ENCODE results near the gene ARL6IP4. TPM values are rescaled to one million over a fixed set of nuclear protein-coding genes. Genes with fewer than 3 reads are reported as not detected.

ARL6IP4 gene
- total and polyA plus RNA-seq, 10 of the 15 experiments (the other 5 are each of a cell fraction or from before 2014, with no cell fraction given), result 2.5 to 320 (median 188) TPM

DNA sequence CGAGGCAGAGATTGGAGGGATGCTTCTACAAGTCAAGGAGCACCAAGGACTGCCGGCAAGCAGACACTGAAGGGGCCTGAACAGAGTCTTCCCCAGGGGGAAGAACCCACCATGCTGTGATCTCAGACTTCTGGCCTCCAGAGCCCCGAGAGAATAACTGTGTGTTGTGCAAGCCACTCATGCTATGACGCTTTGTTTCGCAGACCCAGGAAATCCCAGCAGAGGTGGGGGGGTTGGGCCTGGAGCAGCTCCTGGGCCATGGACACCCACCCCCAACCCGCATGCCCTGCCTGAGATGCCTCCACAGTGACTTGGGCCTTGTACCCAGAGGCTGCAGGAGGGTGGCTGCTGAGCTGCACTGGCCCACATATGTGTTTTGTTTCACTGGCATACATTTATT, 31.2 kb downstream of the ARL6IP4 start:
- ChIA-PET CTCF (no interaction called here), SMC1A (ENCODE audit: uncharacterized antibody, unreplicated experiment) (no interaction called here), POLR2A (no interaction called here), RAD21 (ENCODE audit: unreplicated experiment) (no interaction called here)
- WGBS (ENCODE audit: insufficient coverage, insufficient replicate concordance, low lambda C conversion rate, missing lambda C conversion rate), result 28% methylated on average over 6 of the region's 6 CpGs
- no peak overlapping the region for H3K4me2 ChIP-seq (ENCODE audit: control insufficient read depth, insufficient read depth)
- no peaks in the 10 kb centered on the region for H3K9me3 ChIP-seq (replicated peaks; ENCODE audit: control insufficient read depth, insufficient read depth, low read length)
- BruUV-seq (replicated peaks), result no TSS peak
- FAIRE-seq (no peak), ATAC-seq (no peak), DNase-seq (ENCODE audit: low read depth, low spot score) (no peak)
- H3K4me1 ChIP-seq (ENCODE audit: control insufficient read depth, insufficient read depth, low read length), result no peaks in the 10 kb centered on the region
- H3K36me3 ChIP-seq (ENCODE audit: control insufficient read depth in 2 of 2, insufficient read depth in 2 of 2, low read length in 1 of 2), result no peaks in the 10 kb centered on the region
- intact Hi-C loops (cut with micrococcal nuclease; ENCODE audit: unreplicated experiment) (no loop called here), in situ Hi-C loops (cut with MboI) (no loop called here)
- no peak overlapping the region for H2AFZ ChIP-seq (ENCODE audit: control insufficient read depth, low read depth, low read length)
- H3K27ac ChIP-seq (ENCODE audit: control insufficient read depth, insufficient read depth), result no peak overlapping the region
- peaks cover 0 to 3% of the 10 kb centered on the region in 2 experiments; a peak in 3 of 4 replicates for H3K27me3 ChIP-seq (replicated peaks in 1 of 2; ENCODE audit: control insufficient read depth in 2 of 2, insufficient read depth in 2 of 2, low read length in 1 of 2)
- H4K20me1 ChIP-seq (ENCODE audit: control insufficient read depth, insufficient read depth), result no peaks in the 10 kb centered on the region
- no peaks in the 10 kb centered on the region for H3K79me2 ChIP-seq (ENCODE audit: control insufficient read depth, insufficient read depth, low read length)
- no peak overlapping the region for H3K9ac ChIP-seq (ENCODE audit: control insufficient read depth, insufficient read depth, low read length)
- no peak overlapping the region for H3K4me3 ChIP-seq
- no peak for TF ChIP-seq SMC3 (IDR thresholded peaks at IDR 0.05; ENCODE audit: borderline replicate concordance, low read length)
- no peak for TF ChIP-seq CBX5 (IDR thresholded peaks at IDR 0.05; ENCODE audit: low read depth)
- no peak for TF ChIP-seq EGR1 (IDR thresholded peaks at IDR 0.05; ENCODE audit: borderline replicate concordance in 1 of 2, low read depth in 2 of 2, low read length in 2 of 2)
- TF ChIP-seq RAD51 (IDR thresholded peaks at IDR 0.05), result no peak
- TF ChIP-seq FOS (IDR thresholded peaks at IDR 0.05; ENCODE audit: borderline replicate concordance, extremely low read depth, insufficient read length), result no peak
- TF ChIP-seq, protein P1, sequence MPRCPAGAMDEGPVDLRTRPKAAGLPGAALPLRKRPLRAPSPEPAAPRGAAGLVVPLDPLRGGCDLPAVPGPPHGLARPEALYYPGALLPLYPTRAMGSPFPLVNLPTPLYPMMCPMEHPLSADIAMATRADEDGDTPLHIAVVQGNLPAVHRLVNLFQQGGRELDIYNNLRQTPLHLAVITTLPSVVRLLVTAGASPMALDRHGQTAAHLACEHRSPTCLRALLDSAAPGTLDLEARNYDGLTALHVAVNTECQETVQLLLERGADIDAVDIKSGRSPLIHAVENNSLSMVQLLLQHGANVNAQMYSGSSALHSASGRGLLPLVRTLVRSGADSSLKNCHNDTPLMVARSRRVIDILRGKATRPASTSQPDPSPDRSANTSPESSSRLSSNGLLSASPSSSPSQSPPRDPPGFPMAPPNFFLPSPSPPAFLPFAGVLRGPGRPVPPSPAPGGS (IDR thresholded peaks at IDR 0.05; ENCODE audit: borderline replicate concordance, insufficient read depth, low read depth, low read length, poor library complexity, severe bottlenecking), result no peak
- TF ChIP-seq DPF2 (IDR thresholded peaks at IDR 0.05), result no peak
- no peak for TF ChIP-seq HDAC2 (IDR thresholded peaks at IDR 0.05)
- TF ChIP-seq FOXM1 (IDR thresholded peaks at IDR 0.05; ENCODE audit: low read depth, low read length), result no peak
- no peak for TF ChIP-seq EED (IDR thresholded peaks at IDR 0.05; ENCODE audit: low read depth)
- TF ChIP-seq, protein P2, sequence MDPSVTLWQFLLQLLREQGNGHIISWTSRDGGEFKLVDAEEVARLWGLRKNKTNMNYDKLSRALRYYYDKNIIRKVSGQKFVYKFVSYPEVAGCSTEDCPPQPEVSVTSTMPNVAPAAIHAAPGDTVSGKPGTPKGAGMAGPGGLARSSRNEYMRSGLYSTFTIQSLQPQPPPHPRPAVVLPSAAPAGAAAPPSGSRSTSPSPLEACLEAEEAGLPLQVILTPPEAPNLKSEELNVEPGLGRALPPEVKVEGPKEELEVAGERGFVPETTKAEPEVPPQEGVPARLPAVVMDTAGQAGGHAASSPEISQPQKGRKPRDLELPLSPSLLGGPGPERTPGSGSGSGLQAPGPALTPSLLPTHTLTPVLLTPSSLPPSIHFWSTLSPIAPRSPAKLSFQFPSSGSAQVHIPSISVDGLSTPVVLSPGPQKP (IDR thresholded peaks at IDR 0.05; ENCODE audit: low read depth, low read length), result no peak
- TF ChIP-seq MYC (IDR thresholded peaks at IDR 0.05; ENCODE audit: insufficient read depth, insufficient read length, insufficient replicate concordance, low read length, severe bottlenecking), result no peak
- TF ChIP-seq, protein P3, sequence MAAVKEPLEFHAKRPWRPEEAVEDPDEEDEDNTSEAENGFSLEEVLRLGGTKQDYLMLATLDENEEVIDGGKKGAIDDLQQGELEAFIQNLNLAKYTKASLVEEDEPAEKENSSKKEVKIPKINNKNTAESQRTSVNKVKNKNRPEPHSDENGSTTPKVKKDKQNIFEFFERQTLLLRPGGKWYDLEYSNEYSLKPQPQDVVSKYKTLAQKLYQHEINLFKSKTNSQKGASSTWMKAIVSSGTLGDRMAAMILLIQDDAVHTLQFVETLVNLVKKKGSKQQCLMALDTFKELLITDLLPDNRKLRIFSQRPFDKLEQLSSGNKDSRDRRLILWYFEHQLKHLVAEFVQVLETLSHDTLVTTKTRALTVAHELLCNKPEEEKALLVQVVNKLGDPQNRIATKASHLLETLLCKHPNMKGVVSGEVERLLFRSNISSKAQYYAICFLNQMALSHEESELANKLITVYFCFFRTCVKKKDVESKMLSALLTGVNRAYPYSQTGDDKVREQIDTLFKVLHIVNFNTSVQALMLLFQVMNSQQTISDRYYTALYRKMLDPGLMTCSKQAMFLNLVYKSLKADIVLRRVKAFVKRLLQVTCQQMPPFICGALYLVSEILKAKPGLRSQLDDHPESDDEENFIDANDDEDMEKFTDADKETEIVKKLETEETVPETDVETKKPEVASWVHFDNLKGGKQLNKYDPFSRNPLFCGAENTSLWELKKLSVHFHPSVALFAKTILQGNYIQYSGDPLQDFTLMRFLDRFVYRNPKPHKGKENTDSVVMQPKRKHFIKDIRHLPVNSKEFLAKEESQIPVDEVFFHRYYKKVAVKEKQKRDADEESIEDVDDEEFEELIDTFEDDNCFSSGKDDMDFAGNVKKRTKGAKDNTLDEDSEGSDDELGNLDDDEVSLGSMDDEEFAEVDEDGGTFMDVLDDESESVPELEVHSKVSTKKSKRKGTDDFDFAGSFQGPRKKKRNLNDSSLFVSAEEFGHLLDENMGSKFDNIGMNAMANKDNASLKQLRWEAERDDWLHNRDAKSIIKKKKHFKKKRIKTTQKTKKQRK (IDR thresholded peaks at IDR 0.05; ENCODE audit: low read depth, low read length), result no peak
- TF ChIP-seq POLR2A (IDR thresholded peaks at IDR 0.05; ENCODE audit: low read depth, low read length), result no peak
- no peak for TF ChIP-seq JUND (IDR thresholded peaks at IDR 0.05; ENCODE audit: low read depth, low read length)
- no peak for TF ChIP-seq GATAD2B (conservative IDR thresholded peaks at IDR 0.05; ENCODE audit: low read depth)
- TF ChIP-seq, protein P4, sequence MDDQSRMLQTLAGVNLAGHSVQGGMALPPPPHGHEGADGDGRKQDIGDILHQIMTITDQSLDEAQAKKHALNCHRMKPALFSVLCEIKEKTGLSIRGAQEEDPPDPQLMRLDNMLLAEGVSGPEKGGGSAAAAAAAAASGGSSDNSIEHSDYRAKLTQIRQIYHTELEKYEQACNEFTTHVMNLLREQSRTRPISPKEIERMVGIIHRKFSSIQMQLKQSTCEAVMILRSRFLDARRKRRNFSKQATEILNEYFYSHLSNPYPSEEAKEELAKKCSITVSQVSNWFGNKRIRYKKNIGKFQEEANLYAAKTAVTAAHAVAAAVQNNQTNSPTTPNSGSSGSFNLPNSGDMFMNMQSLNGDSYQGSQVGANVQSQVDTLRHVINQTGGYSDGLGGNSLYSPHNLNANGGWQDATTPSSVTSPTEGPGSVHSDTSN (IDR thresholded peaks at IDR 0.05; ENCODE audit: insufficient replicate concordance, low read depth, low read length), result no peak
- no peak for TF ChIP-seq ZNF24 (IDR thresholded peaks at IDR 0.05)

Data from GM12878 (cell line).